PC-3 (cell line): ENCODE data around the gene MTHFD1L. TPM values are rescaled to one million over a fixed set of nuclear protein-coding genes. Genes with fewer than 3 reads are reported as not detected.

Experiments used
- ATAC-seq: fragments of 200-7000 bp; cut with Tn5 transposase; 2 replicates; pipeline ENCODE4 v1.9.1; 2020; ENCODE audit warnings: mild to moderate bottlenecking, moderate library complexity
- BruUV-seq: library from RNA; stranded (reverse); fragments of 400-500 nt; replicated peaks from 2 replicates; lab custom pipeline; 2021; lab: Mats Ljungman, UMichigan
- CTCF ChIA-PET: fragments of 300-600 bp; sonication (Branson Sonifier 250); formaldehyde crosslinking; loops from one replicate; lab custom pipeline; 2022; ENCODE audit warnings: antibody characterized with exemption; lab: Charles Lee
- POLR2A ChIA-PET: fragments of 300-600 bp; sonication (Branson Sonifier 250); formaldehyde crosslinking; loops from one replicate; lab custom pipeline; 2022; ENCODE audit warnings: antibody characterized with exemption; ENCODE audit not compliant: unreplicated experiment; lab: Charles Lee
- DNase-seq: peaks from one replicate; pipeline ENCODE4 v3.0.0-alpha.2; 2015
- H2AFZ ChIP-seq: fragments of 300-600 bp; sonication (generic); 2 replicates; pipeline ENCODE4 v1.6.0; 2016; ENCODE audit warnings: antibody characterized with exemption, low read length
- H3F3A ChIP-seq: fragments of 300-600 bp; sonication (generic); one replicate; pipeline ENCODE4 v1.6.0; 2017; ENCODE audit warnings: antibody characterized with exemption, low read length, control low read depth, mild to moderate bottlenecking; ENCODE audit not compliant: unreplicated experiment
- H3K27ac ChIP-seq: fragments of 300-600 bp; sonication (generic); 2 replicates; pipeline ENCODE4 v1.5.1; 2016; ENCODE audit warnings: mild to moderate bottlenecking, low read length
- H3K27me3 ChIP-seq: fragments of 300-600 bp; sonication (generic); 2 replicates; pipeline ENCODE4 v1.6.1; 2016; ENCODE audit warnings: low read length, mixed read lengths
- H3K36me3 ChIP-seq: fragments of 300-600 bp; sonication (generic); 2 replicates; pipeline ENCODE4 v1.6.1; 2016; ENCODE audit warnings: low read depth, mixed run types, low read length, mixed read lengths
- H3K4me1 ChIP-seq: fragments of 300-600 bp; sonication (generic); 2 replicates; pipeline ENCODE4 v1.5.1; 2016; ENCODE audit warnings: low read length; ENCODE audit not compliant: insufficient read depth
- H3K4me2 ChIP-seq: fragments of 300-600 bp; sonication (generic); 2 replicates; pipeline ENCODE4 v1.6.0; 2016; ENCODE audit warnings: low read length
- H3K4me3 ChIP-seq: fragments of 300-600 bp; sonication (generic); 2 replicates; pipeline ENCODE4 v1.5.1; 2016; ENCODE audit warnings: mild to moderate bottlenecking, low read length, mixed read lengths
- H3K79me2 ChIP-seq: fragments of 300-600 bp; sonication (generic); 2 replicates; pipeline ENCODE4 v1.6.1; 2017; ENCODE audit warnings: low read length, mixed read lengths
- H3K9ac ChIP-seq: fragments of 300-600 bp; sonication (generic); 2 replicates; pipeline ENCODE4 v1.6.0; 2016; ENCODE audit warnings: mild to moderate bottlenecking, low read length
- H3K9me2 ChIP-seq: fragments of 300-600 bp; sonication (generic); replicated peaks from 2 replicates; pipeline ENCODE4 v1.6.1; 2016; ENCODE audit warnings: mixed run types, low read length, mixed read lengths
- H3K9me3 ChIP-seq: fragments of 300-600 bp; sonication (generic); 2 replicates; pipeline ENCODE4 v1.6.1; 2016; ENCODE audit warnings: low read length, mixed read lengths
- H4K20me1 ChIP-seq: fragments of 300-600 bp; sonication (generic); 2 replicates; pipeline ENCODE4 v1.6.1; 2016; ENCODE audit warnings: low read length, mixed read lengths
- CTCF ChIP-seq: fragments of 300-600 bp; sonication (generic); conservative IDR thresholded peaks from 2 replicates; pipeline ENCODE4 v1.5.1; 2017; ENCODE audit warnings: antibody characterized with exemption, low read depth, mild to moderate bottlenecking, low read length
- EZH2 ChIP-seq: fragments of 300-600 bp; sonication (generic); IDR thresholded peaks from one replicate; pipeline ENCODE4 v1.6.1; 2017; ENCODE audit warnings: antibody characterized with exemption, mild to moderate bottlenecking, low read length; ENCODE audit not compliant: unreplicated experiment
- EZH2phosphoT487 ChIP-seq: fragments of 300-600 bp; sonication (generic); IDR thresholded peaks from 2 replicates; pipeline ENCODE4 v1.6.1; 2018; ENCODE audit warnings: mild to moderate bottlenecking, antibody characterized with exemption, low read length, borderline replicate concordance
- intact Hi-C: fragments of 100-400 bp; cut with micrococcal nuclease; formaldehyde crosslinking; loops from 2 replicates; pipeline ENCODE4 v1.9.0; 2023
- total RNA-seq: library from RNA; depleted of rRNA; stranded (reverse); fragments of >200 nt; gene quantifications from 2 replicates; pipeline ENCODE4 v1.2.3, GENCODE V29; 2014

The MTHFD1L gene
- total RNA-seq, 1 experiment from 2014 or later, result 11.9 TPM

GRCh38 chr6:151101816-151102694, 236.6 kb downstream of the MTHFD1L start:
- no peak overlapping the region for H3K9ac ChIP-seq
- intact Hi-C loops, result no loop called here
- no TSS peak for BruUV-seq
- 0 out of 2 replicates have a peak, but pooled peaks cover 6% of the 10 kb centered on the region for H3K36me3 ChIP-seq
- H3F3A ChIP-seq, result no peaks in the 10 kb centered on the region
- no peaks in the 10 kb centered on the region for H3K4me1 ChIP-seq
- no peak for DNase-seq
- H3K79me2 ChIP-seq, result no peaks in the 10 kb centered on the region
- no peaks in the 10 kb centered on the region for H3K9me2 ChIP-seq
- no peaks in the 10 kb centered on the region for H3K27me3 ChIP-seq
- ChIA-PET CTCF (interaction anchor here (0.6 kb wide), 1 partner anchor 21 kb away, joined by 3 read pairs; no protein-coding TSS in a partner anchor), POLR2A (no interaction called here)
- H2AFZ ChIP-seq, result no peak overlapping the region
- no peak overlapping the region for H3K4me2 ChIP-seq
- H3K9me3 ChIP-seq, result no peaks in the 10 kb centered on the region
- no peak for ATAC-seq
- H3K4me3 ChIP-seq, result no peak overlapping the region
- TF ChIP-seq EZH2phosphoT487 (no peak), EZH2 (no peak), CTCF (no peak)
- H3K27ac ChIP-seq, result no peak overlapping the region
- no peaks in the 10 kb centered on the region for H4K20me1 ChIP-seq

GRCh38 chr6:151103266-151103665, 237.8 kb downstream of the MTHFD1L start:
- BruUV-seq, result no TSS peak
- no peaks in the 10 kb centered on the region for H3K4me1 ChIP-seq
- no peak overlapping the region for H2AFZ ChIP-seq
- H3K9me2 ChIP-seq, result no peaks in the 10 kb centered on the region
- H3K4me3 ChIP-seq, result no peak overlapping the region
- ChIA-PET CTCF (no interaction called here), POLR2A (no interaction called here)
- H3K9me3 ChIP-seq, result no peaks in the 10 kb centered on the region
- intact Hi-C loops, result no loop called here
- ATAC-seq (no peak), DNase-seq (no peak)
- H3K27ac ChIP-seq, result no peak overlapping the region
- no peaks in the 10 kb centered on the region for H3K27me3 ChIP-seq
- H3K36me3 ChIP-seq, result 0 out of 2 replicates have a peak, but pooled peaks cover 4% of the 10 kb centered on the region
- no peaks in the 10 kb centered on the region for H3K79me2 ChIP-seq
- no peak overlapping the region for H3K9ac ChIP-seq
- no peaks in the 10 kb centered on the region for H3F3A ChIP-seq
- no peak overlapping the region for H3K4me2 ChIP-seq
- H4K20me1 ChIP-seq, result no peaks in the 10 kb centered on the region
- no peak for TF ChIP-seq CTCF

DNA sequence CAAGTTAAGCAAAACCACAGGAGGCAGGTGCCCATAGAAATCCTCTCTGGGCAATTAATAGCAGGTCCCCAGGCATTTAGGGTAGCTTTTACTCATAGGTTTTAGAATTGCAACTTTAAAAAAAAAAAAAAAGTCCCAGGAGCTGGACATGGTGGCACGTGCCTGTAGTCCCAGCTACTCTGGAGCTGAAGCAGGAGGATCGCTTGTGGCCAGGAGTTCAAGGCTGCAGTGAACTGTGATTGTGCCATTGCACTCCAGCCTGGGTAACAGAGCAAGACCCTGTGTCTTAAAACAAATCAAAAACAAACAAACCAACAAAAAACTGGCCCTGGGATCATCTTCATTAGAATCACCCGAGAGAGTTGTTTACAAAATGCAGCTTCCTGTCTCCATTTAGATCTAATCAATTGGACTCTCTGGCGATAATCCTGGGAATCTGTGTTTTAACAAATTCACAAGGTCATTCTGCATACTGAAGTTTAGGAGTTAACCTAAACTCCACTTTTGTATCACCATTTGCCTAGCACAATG, 242.5 kb downstream of the MTHFD1L start:
- H3K36me3 ChIP-seq, result no peaks in the 10 kb centered on the region
- H3K9ac ChIP-seq, result no peak overlapping the region
- intact Hi-C loops, result no loop called here
- H3F3A ChIP-seq, result no peaks in the 10 kb centered on the region
- TF ChIP-seq EZH2phosphoT487 (no peak), CTCF (no peak), EZH2 (no peak)
- BruUV-seq, result no TSS peak
- no peaks in the 10 kb centered on the region for H3K9me2 ChIP-seq
- no peaks in the 10 kb centered on the region for H4K20me1 ChIP-seq
- H3K27ac ChIP-seq, result no peak overlapping the region
- DNase-seq, result no peak
- no peak overlapping the region for H2AFZ ChIP-seq
- no peaks in the 10 kb centered on the region for H3K4me1 ChIP-seq
- no peaks in the 10 kb centered on the region for H3K79me2 ChIP-seq
- H3K27me3 ChIP-seq, result no peaks in the 10 kb centered on the region
- H3K4me3 ChIP-seq, result no peak overlapping the region
- H3K4me2 ChIP-seq, result no peak overlapping the region
- H3K9me3 ChIP-seq, result no peaks in the 10 kb centered on the region
- ChIA-PET POLR2A (no interaction called here), CTCF (no interaction called here)
- no peak for ATAC-seq
